Mesenchymal stem cell (in vitro differentiated cells and primary cell): ENCODE measurements around the gene SREK1IP1.

Experiments used
- DNase-seq: peaks from one replicate; pipeline ENCODE4 v3.0.0-alpha.2; 2013
- H2AFZ ChIP-seq: one replicate; pipeline ENCODE4 v1.6.1; 2013; ENCODE audit warnings: low read depth, mild to moderate bottlenecking, control low read depth, inconsistent platforms, low read length, moderate library complexity
- H2AK5ac ChIP-seq: 2 replicates; pipeline ENCODE4 v1.6.1; 2013; ENCODE audit warnings: low read length, moderate library complexity, mild to moderate bottlenecking, inconsistent platforms; ENCODE audit not compliant: severe bottlenecking
- H2BK120ac ChIP-seq: one replicate; pipeline ENCODE4 v1.6.1; 2013; ENCODE audit warnings: low read depth, mild to moderate bottlenecking, inconsistent platforms, low read length, moderate library complexity
- H2BK12ac ChIP-seq, 2 experiments: one replicate each; pipeline ENCODE4 v1.6.1; 2013; ENCODE audit warnings: inconsistent platforms in 2 of 2, low read length in 2 of 2, mild to moderate bottlenecking in 2 of 2, moderate library complexity in 2 of 2, control low read depth in 1 of 2
- H2BK15ac ChIP-seq: one replicate; pipeline ENCODE4 v1.6.1; 2013; ENCODE audit warnings: mild to moderate bottlenecking, low read depth, inconsistent platforms; ENCODE audit not compliant: poor library complexity, severe bottlenecking
- H2BK5ac ChIP-seq: 2 replicates; pipeline ENCODE4 v1.6.1; 2013; ENCODE audit warnings: low read depth, mild to moderate bottlenecking, low read length, control low read depth, inconsistent platforms; ENCODE audit not compliant: poor library complexity, severe bottlenecking
- H3K14ac ChIP-seq, 2 experiments: one replicate each; pipeline ENCODE4 v1.6.1; 2013; ENCODE audit warnings: inconsistent platforms in 2 of 2, low read length in 2 of 2, control low read depth in 1 of 2, mild to moderate bottlenecking in 1 of 2, moderate library complexity in 1 of 2
- H3K18ac ChIP-seq, 2 experiments: one replicate each; pipeline ENCODE4 v1.6.1; 2013; ENCODE audit warnings: inconsistent platforms in 2 of 2, low read length in 2 of 2, control low read depth in 1 of 2, low read depth in 1 of 2, mild to moderate bottlenecking in 1 of 2
- H3K23ac ChIP-seq, 2 experiments: one replicate each; pipeline ENCODE4 v1.6.1; 2013; ENCODE audit warnings: inconsistent platforms in 2 of 2, low read length in 2 of 2, mild to moderate bottlenecking in 2 of 2, moderate library complexity in 2 of 2, control low read depth in 1 of 2
- H3K27ac ChIP-seq: 2 replicates; pipeline ENCODE4 v1.5.1; 2013; ENCODE audit warnings: mild to moderate bottlenecking, moderate library complexity, low read length, control low read depth, inconsistent platforms; ENCODE audit not compliant: poor library complexity, severe bottlenecking
- H3K27me3 ChIP-seq, 2 experiments: 2 replicates each; pipeline versions ENCODE4 v1.6.1 to v1.7.0; 2013; ENCODE audit warnings: low read length in 2 of 2, mild to moderate bottlenecking in 2 of 2, moderate library complexity in 2 of 2, control low read depth in 1 of 2, inconsistent platforms in 1 of 2; ENCODE audit not compliant: control insufficient read depth in 1 of 2, insufficient read depth in 1 of 2
- H3K36me3 ChIP-seq, 2 experiments: 2 replicates each; pipeline versions ENCODE4 v1.6.1 to v1.7.0; 2013; ENCODE audit warnings: low read length in 2 of 2, control low read depth in 1 of 2, inconsistent platforms in 1 of 2, low read depth in 1 of 2, mild to moderate bottlenecking in 1 of 2; ENCODE audit not compliant: insufficient read depth in 2 of 2, control insufficient read depth in 1 of 2
- H3K4ac ChIP-seq, 2 experiments: one replicate each; pipeline ENCODE4 v1.6.1; 2013; ENCODE audit warnings: inconsistent platforms in 2 of 2, low read length in 2 of 2, mild to moderate bottlenecking in 2 of 2, moderate library complexity in 2 of 2, control low read depth in 1 of 2, low read depth in 1 of 2
- H3K4me1 ChIP-seq: 2 replicates; pipeline ENCODE4 v1.6.1; 2013; ENCODE audit warnings: low read depth, low read length, control low read depth; ENCODE audit not compliant: control insufficient read depth, insufficient read depth
- H3K4me2 ChIP-seq: 2 replicates; pipeline ENCODE4 v1.6.1; 2013; ENCODE audit warnings: low read length, mild to moderate bottlenecking, inconsistent platforms; ENCODE audit not compliant: poor library complexity, severe bottlenecking
- H3K4me3 ChIP-seq, 2 experiments: 2 replicates each; pipeline versions ENCODE4 v1.5.1 to v1.7.0; 2013; ENCODE audit warnings: low read length in 2 of 2, mild to moderate bottlenecking in 2 of 2, control low read depth in 1 of 2, low read depth in 1 of 2; ENCODE audit not compliant: insufficient read depth in 1 of 2
- H3K79me1 ChIP-seq: replicated peaks from 2 replicates; pipeline ENCODE4 v1.6.1; 2013; ENCODE audit warnings: mild to moderate bottlenecking, control low read depth, low read length, inconsistent platforms; ENCODE audit not compliant: poor library complexity, severe bottlenecking
- H3K9ac ChIP-seq: 2 replicates; pipeline ENCODE4 v1.7.0; 2013; ENCODE audit warnings: mild to moderate bottlenecking, low read length, moderate library complexity
- H3K9me3 ChIP-seq: 2 replicates; pipeline ENCODE4 v1.7.0; 2013; ENCODE audit warnings: mild to moderate bottlenecking, low read length; ENCODE audit not compliant: control insufficient read depth
- H4K8ac ChIP-seq: one replicate; pipeline ENCODE4 v1.6.1; 2013; ENCODE audit warnings: inconsistent platforms, mild to moderate bottlenecking, low read length, moderate library complexity
- H4K91ac ChIP-seq: one replicate; pipeline ENCODE4 v1.6.1; 2013; ENCODE audit warnings: mild to moderate bottlenecking, low read length, inconsistent platforms
- WGBS: methylation state at CpG from one replicate; pipeline ENCODE4 v1.1.7; 2013; ENCODE audit warnings: mixed read lengths; 5-methylcytosine and 5-hydroxymethylcytosine counted together

The SREK1IP1 gene

DNA sequence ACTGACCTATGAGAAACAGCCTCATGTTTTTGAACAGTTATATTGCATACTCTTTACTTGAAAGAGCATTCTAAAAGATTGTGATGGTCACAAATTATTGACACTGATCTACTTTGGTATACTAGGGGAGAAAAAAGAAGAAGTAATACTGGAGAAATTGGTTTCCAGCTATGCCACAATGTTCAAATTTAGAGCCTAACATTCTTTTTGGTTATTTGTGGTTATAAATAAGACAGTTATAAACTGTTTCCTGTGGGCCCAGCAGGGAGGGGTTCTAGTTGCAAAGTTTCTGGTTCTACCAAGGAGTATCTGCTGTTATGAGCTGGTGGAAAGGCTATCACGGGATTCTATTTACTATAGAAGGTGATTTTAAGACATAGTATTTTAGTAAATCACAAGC lies 5.0 kb upstream of the SREK1IP1 start:
- Histone ChIP-seq H3K14ac (no peak overlapping the region), H2AK5ac (no peak overlapping the region), H2BK5ac (no peak overlapping the region), H3K27me3 (no peaks in the 10 kb centered on the region), H2BK15ac (no peak overlapping the region), H2BK12ac (no peak overlapping the region), H2AFZ (no peak overlapping the region), H3K27ac (no peak overlapping the region), H3K4me1 (no peaks in the 10 kb centered on the region), H3K9me3 (no peaks in the 10 kb centered on the region), H3K36me3 (peaks cover 0 to 15% of the 10 kb centered on the region in 2 experiments), H4K8ac (no peak overlapping the region), H3K18ac (no peak overlapping the region), H3K9ac (no peak overlapping the region), H2BK120ac (no peak overlapping the region), H3K79me1 (peaks cover 12% of the 10 kb centered on the region), H3K4me2 (no peak overlapping the region), H4K91ac (no peak overlapping the region), H3K4ac (no peak overlapping the region), H3K23ac (no peak overlapping the region), H3K4me3 (no peak overlapping the region)
- no peak for DNase-seq
- WGBS, result no CpG with 5 or more reads among the region's 1 CpG

DNA sequence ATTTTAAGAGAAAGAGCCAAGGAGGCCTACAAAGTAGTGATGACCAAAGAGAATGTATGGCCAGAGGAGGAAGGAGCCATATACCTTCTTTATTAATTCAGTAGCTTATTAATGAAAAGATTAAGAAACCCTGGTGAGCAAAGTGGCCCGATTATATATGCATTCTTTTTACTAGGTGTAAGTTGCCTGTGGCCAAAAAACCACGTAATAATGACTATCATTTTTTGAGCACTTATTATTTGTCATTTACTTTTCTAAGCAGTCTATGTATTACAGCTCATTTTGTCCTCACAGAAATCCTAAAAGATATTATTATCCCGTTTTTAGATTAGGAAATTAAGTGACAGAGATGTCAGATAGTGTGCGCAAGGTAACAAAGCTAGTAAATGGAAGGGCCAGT lies 3.2 kb upstream of the SREK1IP1 start:
- Histone ChIP-seq H3K23ac (no peak overlapping the region), H3K79me1 (peaks cover 10% of the 10 kb centered on the region), H2BK5ac (no peak overlapping the region), H2AFZ (no peak overlapping the region), H3K27me3 (no peaks in the 10 kb centered on the region), H2AK5ac (no peak overlapping the region), H3K36me3 (peaks cover 0 to 15% of the 10 kb centered on the region in 2 experiments), H3K9ac (no peak overlapping the region), H3K4me1 (no peaks in the 10 kb centered on the region), H3K27ac (no peak overlapping the region), H3K14ac (no peak overlapping the region), H3K18ac (no peak overlapping the region), H3K4me2 (no peak overlapping the region), H4K8ac (no peak overlapping the region), H3K4ac (no peak overlapping the region), H2BK12ac (no peak overlapping the region), H3K9me3 (no peaks in the 10 kb centered on the region), H2BK15ac (no peak overlapping the region), H2BK120ac (no peak overlapping the region), H4K91ac (no peak overlapping the region), H3K4me3 (no peak overlapping the region)
- WGBS, result 94% methylated on average over 3 of the region's 4 CpGs
- DNase-seq, result no peak

DNA sequence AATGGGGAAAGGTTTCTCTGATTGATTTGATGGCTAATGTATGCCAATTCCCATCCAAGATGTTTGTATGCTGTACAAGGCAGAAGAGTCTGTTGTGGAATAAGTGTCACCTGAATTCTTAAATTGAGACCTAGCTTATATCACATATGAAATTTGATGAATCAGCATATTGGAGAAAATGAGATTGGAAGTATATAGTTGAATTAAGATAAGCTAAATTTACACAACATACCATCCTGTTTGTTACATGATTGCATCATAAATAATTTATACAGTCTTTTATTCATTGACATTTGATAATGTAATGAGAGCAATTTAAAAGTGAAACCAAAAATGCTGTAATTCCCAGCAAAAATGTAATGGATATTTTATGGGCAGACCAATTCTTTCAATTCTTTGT lies 1.4 kb upstream of the SREK1IP1 start:
- Histone ChIP-seq H4K91ac (no peak overlapping the region), H4K8ac (no peak overlapping the region), H3K4me1 (peaks cover 3% of the 10 kb centered on the region), H3K18ac (no peak overlapping the region), H2BK120ac (no peak overlapping the region), H2AK5ac (no peak overlapping the region), H3K23ac (no peak overlapping the region), H3K9ac (peak overlapping the region; percentile 100), H2AFZ (no peak overlapping the region), H3K36me3 (peaks cover 3 to 15% of the 10 kb centered on the region in 2 experiments), H3K4me2 (peak overlapping the region; percentile 95), H3K79me1 (peaks cover 15% of the 10 kb centered on the region), H2BK5ac (no peak overlapping the region), H3K14ac (no peak overlapping the region), H3K4ac (no peak overlapping the region), H3K9me3 (no peaks in the 10 kb centered on the region), H3K27ac (no peak overlapping the region), H2BK15ac (no peak overlapping the region), H2BK12ac (no peak overlapping the region), H3K27me3 (no peaks in the 10 kb centered on the region), H3K4me3 (peak overlapping the region in 1 of 2 experiments; percentile 100)
- no peak for DNase-seq

DNA sequence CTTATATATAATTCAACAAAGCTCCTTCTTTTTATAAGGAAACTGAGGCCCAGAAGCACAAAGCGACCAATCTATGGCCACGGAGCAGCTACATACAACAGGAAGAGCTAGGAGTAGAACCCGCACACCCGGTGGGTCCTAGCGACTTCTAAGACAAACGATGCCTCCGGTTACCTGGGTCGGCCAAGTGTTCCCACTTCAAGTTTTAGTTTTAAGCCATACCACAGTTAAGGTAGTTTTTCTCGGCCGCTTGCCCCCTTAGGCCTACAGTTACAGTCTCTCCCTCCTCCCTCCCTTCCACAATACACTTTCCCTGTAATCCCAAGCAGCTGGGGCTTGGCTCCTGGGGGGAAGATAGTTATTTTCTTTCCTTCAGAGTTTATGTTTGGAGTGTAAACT lies 533 bp downstream of the SREK1IP1 start:
- Histone ChIP-seq H2BK5ac (no peak overlapping the region), H3K4me2 (peak overlapping the region; percentile 75), H3K18ac (no peak overlapping the region), H3K4me3 (peak overlapping the region; percentile 68 to 100), H3K14ac (no peak overlapping the region), H2BK120ac (no peak overlapping the region), H2BK15ac (no peak overlapping the region), H3K4me1 (peaks cover 3% of the 10 kb centered on the region), H3K9me3 (no peaks in the 10 kb centered on the region), H3K4ac (peak overlapping the region in 1 of 2 experiments; percentile 35), H3K27me3 (no peaks in the 10 kb centered on the region), H3K9ac (peak overlapping the region; percentile 100), H4K8ac (no peak overlapping the region), H2AK5ac (no peak overlapping the region), H2BK12ac (no peak overlapping the region), H3K36me3 (peaks cover 6 to 27% of the 10 kb centered on the region in 2 experiments), H4K91ac (no peak overlapping the region), H3K79me1 (peaks cover 20% of the 10 kb centered on the region), H2AFZ (peak overlapping the region; percentile 33), H3K27ac (peak overlapping the region; percentile 63), H3K23ac (no peak overlapping the region)
- DNase-seq, result no peak
- 0% methylated on average over 8 of the region's 10 CpGs for WGBS
